ENCODE data around the gene ACMSD. TPM values are rescaled to one million over a fixed set of nuclear protein-coding genes. Genes with fewer than 3 reads are reported as not detected.

ACMSD gene
- total RNA-seq, 6 experiments from 2014 or later = 38.3 to 145 (median 87.0) TPM

DNA sequence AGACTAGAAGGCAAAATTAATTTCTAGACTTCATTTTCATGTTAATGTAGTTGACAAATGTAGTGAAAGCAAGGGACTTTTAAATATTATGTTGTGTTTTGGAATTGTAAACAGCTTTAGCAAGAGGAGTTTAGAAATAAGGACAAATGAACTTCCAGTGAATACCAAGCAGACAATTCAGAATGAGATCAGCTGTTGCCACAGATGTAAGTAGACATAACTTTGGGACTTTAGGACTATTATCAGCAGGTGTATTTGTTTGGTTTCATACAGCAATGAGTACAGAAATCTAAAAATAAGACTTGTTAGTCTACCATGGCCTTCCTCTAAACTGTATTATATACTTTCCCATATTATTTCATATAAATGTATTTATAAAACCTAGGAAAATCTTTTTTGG, 46.0 kb downstream of the ACMSD start:
- ATAC-seq (peak in 2 of 4 donors; percentile 64 to 77), DNase-seq (no peak)
- no peak for TF ChIP-seq POLR2A (IDR thresholded peaks at IDR 0.05)
- TF ChIP-seq, protein P1, sequence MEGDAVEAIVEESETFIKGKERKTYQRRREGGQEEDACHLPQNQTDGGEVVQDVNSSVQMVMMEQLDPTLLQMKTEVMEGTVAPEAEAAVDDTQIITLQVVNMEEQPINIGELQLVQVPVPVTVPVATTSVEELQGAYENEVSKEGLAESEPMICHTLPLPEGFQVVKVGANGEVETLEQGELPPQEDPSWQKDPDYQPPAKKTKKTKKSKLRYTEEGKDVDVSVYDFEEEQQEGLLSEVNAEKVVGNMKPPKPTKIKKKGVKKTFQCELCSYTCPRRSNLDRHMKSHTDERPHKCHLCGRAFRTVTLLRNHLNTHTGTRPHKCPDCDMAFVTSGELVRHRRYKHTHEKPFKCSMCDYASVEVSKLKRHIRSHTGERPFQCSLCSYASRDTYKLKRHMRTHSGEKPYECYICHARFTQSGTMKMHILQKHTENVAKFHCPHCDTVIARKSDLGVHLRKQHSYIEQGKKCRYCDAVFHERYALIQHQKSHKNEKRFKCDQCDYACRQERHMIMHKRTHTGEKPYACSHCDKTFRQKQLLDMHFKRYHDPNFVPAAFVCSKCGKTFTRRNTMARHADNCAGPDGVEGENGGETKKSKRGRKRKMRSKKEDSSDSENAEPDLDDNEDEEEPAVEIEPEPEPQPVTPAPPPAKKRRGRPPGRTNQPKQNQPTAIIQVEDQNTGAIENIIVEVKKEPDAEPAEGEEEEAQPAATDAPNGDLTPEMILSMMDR (IDR thresholded peaks at IDR 0.05) = no peak
- Histone ChIP-seq H3K4me1 (no peaks in the 10 kb centered on the region), H3K27ac (peak overlapping the region in 1 of 3 donors; percentile 21), H3K4me3 (no peak overlapping the region), H3K27me3 (no peaks in the 10 kb centered on the region), H3K9me3 (no peaks in the 10 kb centered on the region), H3K36me3 (peaks cover 0 to 44% (median 12%) of the 10 kb centered on the region in 4 donors)
- intact Hi-C loops (cut with DNase I) = no loop called here

DNA sequence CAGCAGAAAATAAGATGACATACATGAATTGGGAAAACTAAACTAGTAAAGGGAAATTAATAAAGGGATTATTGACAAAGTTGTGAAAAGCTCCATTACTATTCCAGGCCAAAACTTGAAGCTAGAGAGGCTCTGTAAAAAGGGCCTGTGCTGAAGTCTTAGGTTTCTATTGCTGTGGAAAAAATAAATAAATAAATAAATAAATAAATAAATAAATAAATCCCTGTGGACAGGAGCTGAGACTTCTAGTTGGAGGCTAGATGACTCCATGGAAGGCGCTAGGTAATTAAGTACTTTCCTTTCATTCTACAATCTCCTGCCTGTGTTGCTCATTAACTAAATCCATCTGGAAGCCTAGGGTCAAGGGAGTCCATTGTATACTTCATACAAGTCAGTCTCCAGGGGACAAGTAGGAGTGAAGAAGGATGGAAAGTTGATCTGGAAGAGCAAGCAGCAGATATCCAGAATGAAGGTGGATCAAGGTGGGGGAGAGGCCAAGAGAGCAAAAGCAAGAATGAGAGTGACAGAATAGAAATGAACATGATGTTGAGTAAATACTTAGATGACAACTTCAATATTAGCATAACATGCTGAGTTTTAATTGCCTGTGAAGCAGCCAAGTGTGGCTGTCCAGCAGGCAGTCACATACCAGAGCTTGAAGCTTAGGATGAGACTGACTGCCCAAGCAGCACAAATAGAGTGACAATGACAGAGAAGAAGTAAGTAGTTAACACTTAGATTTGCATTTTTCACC, 54.0 kb downstream of the ACMSD start:
- H3K27me3 ChIP-seq = no peaks in the 10 kb centered on the region
- ATAC-seq (peak in 2 of 4 donors; percentile 22 to 27), DNase-seq (no peak)
- H3K9me3 ChIP-seq = no peaks in the 10 kb centered on the region
- no peaks in the 10 kb centered on the region for H3K4me1 ChIP-seq
- no peak overlapping the region for H3K4me3 ChIP-seq
- intact Hi-C loops (cut with DNase I) = no loop called here
- no peak overlapping the region for H3K27ac ChIP-seq
- H3K36me3 ChIP-seq = peaks cover 0 to 4% (median under 1%) of the 10 kb centered on the region in 4 donors
- WGBS (ENCODE audit: insufficient coverage, low coverage, low lambda C conversion rate, missing lambda C conversion rate) = 100% methylated on average over 1 of the region's 1 CpG
- TF ChIP-seq, protein P1 (IDR thresholded peaks at IDR 0.05) = no peak
- TF ChIP-seq POLR2A (IDR thresholded peaks at IDR 0.05) = no peak

DNA sequence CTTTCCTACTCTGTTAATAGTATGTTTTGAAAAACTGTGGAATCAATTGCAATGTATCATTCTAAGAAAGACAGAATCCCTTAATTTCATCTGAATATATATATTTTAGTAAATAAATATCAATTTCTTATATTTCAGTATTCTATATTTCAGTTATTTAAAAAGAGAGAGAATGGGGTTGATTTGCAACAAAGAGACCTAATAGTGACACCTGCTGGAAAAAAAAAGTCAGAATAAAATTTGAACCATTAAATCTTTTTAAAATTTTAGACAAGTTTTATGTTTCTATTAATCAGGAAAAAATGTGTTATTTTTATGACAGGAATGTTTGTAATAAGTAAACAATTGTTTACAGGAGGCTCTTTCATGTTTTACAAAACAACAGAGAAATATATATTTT, 59.5 kb downstream of the ACMSD start:
- Histone ChIP-seq H3K36me3 (peaks cover 0 to 26% (median 5%) of the 10 kb centered on the region in 4 donors), H3K27ac (peak overlapping the region in 1 of 3 donors; percentile 33), H3K9me3 (no peaks in the 10 kb centered on the region), H3K4me3 (no peak overlapping the region), H3K27me3 (no peaks in the 10 kb centered on the region), H3K4me1 (peaks cover 0 to 18% (median 6%) of the 10 kb centered on the region in 4 donors)
- intact Hi-C loops (cut with DNase I) = no loop called here
- TF ChIP-seq, protein P1 (IDR thresholded peaks at IDR 0.05) = peak; percentile 28 to 50 (median 46)
- TF ChIP-seq POLR2A (IDR thresholded peaks at IDR 0.05) = no peak
- peak in 1 of 4 donors; percentile 45 for ATAC-seq
- DNase-seq = no peak

DNA sequence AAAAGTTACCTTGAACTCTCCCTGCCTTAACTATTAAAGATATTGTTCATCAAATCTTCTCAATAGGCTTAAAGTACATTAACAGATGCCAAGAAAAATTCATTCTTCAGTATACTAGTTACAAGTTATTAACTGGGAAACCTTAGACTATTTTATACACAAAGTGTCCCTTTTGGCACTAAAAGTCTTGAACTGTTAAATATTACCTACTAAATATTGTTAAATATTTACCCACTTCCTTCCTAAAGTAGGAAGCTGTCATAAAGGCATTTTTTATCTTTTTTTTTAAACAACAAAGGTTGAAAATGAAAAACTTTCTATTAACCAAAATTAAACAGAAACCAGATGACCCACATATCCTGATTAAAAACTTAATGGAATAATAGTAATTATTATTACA, 60.8 kb downstream of the ACMSD start:
- peak in 3 of 4 donors; percentile 24 to 56 (median 45) for ATAC-seq

More for the DNA sequence above, 60.8 kb downstream of the ACMSD start:
- no peaks in the 10 kb centered on the region for H3K9me3 ChIP-seq
- no peaks in the 10 kb centered on the region for H3K27me3 ChIP-seq
- no peak for DNase-seq
- TF ChIP-seq POLR2A (IDR thresholded peaks at IDR 0.05) = no peak
- TF ChIP-seq, protein P1 (IDR thresholded peaks at IDR 0.05) = no peak
- intact Hi-C loops (cut with DNase I) = no loop called here
- H3K27ac ChIP-seq = peak overlapping the region in 1 of 3 donors; percentile 33
- peaks cover 0 to 26% (median 5%) of the 10 kb centered on the region in 4 donors for H3K36me3 ChIP-seq
- H3K4me1 ChIP-seq = peaks cover 0 to 18% (median 6%) of the 10 kb centered on the region in 4 donors
- H3K4me3 ChIP-seq = no peak overlapping the region
